GM21447 (cell line): ENCODE measurements around the gene GSG1L.

Source experiments
- ATAC-seq: cut with Tn5 transposase; IDR thresholded peaks from one replicate; pipeline ENCODE4 v1.9.1; 2021; ENCODE audit not compliant: unreplicated experiment

GSG1L gene

GRCh38 chr16:28092721-28093384 lies 29.3 kb upstream of the GSG1L start:
- no peak for ATAC-seq

DNA sequence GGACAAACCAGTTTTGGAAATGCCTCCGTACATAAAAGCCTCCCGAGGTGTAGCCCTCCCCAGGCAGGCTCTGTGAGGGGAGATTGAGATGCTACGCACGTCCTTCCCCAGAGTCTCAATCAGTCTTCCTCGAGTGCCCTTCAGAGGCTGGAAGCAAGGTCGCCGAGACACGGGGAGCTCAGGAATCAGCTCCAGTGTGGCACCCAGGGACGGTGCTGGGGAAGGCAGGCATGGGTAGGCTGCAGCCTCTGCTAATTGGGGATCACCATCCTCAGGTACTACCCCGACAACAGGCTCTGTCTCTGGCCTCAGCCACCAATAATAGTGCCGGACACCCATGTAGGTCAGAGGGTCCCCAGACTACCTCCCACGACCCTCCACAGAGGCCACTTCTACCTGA lies 28.1 kb upstream of the GSG1L start:
- ATAC-seq = no peak

DNA sequence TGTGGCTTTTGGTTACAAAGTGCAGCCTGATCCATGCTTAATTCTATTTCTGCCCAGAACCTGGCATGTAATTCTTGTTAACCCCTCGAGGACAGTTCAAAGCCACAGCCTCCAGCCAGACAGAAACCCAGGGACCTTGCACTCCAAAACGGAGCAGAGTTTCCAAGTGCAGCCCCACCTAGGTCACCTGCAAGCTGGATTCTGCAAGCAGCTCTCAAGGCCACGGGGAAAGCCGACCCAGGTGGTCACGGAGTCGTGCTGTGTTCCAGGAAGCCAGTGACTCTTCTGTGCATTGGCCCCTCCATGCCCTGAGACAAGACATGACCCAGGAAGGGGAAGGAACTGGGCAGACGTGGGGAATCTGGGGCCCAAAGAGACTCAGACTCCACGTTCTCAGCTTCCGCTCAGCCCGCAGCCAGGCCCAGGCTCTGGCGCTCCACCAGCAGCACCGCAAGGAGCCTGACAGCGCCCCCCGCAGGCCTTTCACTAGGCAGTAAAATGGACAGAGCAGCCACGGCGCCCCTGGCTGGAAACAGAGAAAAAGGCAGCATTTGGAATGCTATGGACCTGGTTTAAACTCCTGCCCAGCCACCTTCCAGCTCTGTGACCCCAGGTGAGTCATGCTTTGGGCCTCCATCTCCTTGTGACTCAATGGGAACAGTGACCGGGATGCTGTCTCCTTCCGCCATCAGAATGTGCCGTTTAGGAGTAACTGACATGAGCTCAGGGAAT lies 27.3 kb upstream of the GSG1L start:
- ATAC-seq = no peak

DNA sequence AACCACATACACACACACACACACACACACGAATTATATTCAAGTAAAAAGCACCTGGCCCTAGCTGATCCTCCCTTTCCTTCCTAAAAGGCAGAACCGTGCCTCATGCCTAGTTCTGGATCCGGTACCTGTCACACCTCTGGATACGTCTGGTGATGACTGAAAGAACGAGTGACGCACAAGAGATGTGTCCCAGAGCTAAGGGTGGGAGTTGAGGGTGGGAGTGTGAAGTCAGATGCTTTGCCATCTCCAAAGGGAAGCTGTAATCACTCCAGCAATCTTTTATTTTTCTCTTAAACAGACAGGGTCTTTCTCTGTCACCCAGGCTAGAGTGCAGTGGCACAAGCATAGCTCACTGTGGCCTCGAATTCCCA lies 26.5 kb upstream of the GSG1L start:
- no peak for ATAC-seq

- ATAC-seq = no peak
Measured at GRCh38 chr16:28089205-28089991, 25.9 kb upstream of the GSG1L start.

- no peak for ATAC-seq
Measured at GRCh38 chr16:28087675-28088300, 24.3 kb upstream of the GSG1L start.

DNA sequence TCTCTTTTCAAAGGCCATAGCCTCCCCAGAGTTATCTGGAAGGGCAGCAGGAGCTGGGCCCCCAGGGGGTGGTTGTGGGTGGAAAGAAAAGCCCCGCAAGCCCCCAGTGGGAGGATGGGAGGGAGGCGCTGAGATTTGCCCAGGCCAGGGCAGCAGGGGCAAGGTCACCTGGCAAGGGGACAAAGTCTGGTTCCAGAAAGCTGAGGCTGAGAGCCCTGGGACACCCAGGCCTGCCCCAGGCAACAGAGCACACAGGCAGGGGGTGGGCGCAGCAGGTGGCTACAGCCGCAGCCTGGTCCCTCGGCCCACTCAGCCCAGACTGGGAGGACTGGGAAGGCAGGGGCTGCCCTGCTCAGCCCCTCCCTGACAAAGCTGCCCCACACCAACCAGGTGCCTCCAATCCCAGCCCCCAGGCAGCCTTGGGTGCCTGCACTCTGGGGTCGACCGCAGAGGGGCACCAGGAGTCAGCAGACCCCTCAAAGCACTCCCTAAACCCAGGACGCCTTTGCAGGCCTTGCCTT lies 23.7 kb upstream of the GSG1L start:
- ATAC-seq = no peak

GRCh38 chr16:28086186-28087139 lies 22.9 kb upstream of the GSG1L start:
- no peak for ATAC-seq

DNA sequence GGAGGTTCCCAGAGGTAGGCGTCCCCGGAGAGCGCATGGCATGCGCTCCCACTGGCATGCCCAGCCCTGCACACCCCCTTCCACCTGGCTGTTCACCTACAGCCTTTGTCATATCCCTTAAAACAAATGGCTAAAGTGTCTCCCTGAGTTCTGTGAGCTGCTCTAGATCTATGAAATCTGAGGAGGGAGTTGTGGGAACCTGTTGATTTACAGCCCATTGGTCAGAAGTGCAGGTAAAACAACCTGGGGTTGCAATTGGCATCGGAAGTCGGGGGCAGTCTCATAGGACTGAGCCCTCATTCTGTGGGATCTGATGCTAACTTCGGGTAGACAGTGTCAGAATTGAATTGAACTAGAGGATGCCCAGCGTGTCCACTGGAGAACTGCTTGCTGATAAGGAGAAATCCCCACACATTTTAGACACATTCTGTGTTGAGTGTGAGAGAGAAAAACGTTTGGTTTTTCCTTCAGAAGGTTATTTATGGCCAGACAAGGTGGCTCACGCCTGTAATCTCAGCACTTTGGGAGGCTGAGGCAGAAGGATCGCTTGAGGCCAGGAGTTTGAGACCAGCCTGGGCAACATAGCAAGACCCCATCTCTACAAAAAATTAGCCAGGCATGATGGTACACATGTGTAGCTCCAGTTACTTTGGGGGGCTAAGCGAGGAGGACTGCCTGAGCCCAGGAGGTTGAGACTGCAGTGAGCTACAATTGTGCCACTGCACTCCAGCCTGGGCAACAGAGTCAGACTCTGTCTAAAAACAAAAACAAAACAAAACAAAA lies 22.1 kb upstream of the GSG1L start:
- no peak for ATAC-seq

DNA sequence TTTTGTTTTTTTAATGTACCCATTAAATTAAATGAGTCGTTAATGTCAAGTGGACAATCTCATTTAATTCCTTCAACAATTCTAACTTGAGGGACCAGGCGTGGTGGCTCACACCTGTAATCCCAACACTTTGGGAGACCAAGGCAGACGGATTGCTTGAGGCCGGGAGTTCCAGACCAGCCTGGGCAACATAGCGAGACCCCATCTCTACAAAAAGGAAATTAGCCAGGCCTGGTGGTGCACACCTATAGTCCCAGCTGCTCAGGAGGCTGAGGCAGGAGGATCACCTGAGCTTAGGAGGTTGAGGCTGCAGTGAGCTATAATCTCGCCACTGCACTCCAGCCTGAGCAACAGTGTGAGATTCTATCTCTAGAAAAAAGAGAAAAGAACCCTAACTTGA lies 20.7 kb upstream of the GSG1L start:
- ATAC-seq = no peak

- ATAC-seq = no peak
Measured at GRCh38 chr16:28082624-28083023, 19.1 kb upstream of the GSG1L start.

GRCh38 chr16:28081391-28081968 lies 18.0 kb upstream of the GSG1L start:
- no peak for ATAC-seq

GRCh38 chr16:28078261-28078660 lies 14.7 kb upstream of the GSG1L start:
- ATAC-seq = no peak

DNA sequence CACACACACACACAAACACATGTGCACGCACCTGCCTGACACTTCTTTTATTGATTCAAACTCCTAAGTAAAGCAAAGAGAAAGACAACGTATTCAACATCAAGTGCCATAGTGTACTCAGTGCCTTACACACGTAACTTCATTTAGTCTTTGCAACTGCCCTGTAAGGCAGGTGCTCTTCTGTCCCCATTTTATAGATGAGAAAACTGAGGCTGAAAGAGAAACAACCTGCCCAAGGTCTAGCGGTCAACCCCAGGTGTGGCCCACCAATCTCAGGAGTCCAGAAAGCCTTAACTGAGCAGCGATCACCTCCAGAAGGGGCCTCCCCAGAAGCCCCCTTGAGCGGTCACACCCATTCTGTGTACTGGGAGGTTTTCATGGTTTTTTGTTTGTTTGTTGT lies 10.3 kb upstream of the GSG1L start:
- no peak for ATAC-seq

GRCh38 chr16:28072087-28072486 lies 8.6 kb upstream of the GSG1L start:
- ATAC-seq = no peak

DNA sequence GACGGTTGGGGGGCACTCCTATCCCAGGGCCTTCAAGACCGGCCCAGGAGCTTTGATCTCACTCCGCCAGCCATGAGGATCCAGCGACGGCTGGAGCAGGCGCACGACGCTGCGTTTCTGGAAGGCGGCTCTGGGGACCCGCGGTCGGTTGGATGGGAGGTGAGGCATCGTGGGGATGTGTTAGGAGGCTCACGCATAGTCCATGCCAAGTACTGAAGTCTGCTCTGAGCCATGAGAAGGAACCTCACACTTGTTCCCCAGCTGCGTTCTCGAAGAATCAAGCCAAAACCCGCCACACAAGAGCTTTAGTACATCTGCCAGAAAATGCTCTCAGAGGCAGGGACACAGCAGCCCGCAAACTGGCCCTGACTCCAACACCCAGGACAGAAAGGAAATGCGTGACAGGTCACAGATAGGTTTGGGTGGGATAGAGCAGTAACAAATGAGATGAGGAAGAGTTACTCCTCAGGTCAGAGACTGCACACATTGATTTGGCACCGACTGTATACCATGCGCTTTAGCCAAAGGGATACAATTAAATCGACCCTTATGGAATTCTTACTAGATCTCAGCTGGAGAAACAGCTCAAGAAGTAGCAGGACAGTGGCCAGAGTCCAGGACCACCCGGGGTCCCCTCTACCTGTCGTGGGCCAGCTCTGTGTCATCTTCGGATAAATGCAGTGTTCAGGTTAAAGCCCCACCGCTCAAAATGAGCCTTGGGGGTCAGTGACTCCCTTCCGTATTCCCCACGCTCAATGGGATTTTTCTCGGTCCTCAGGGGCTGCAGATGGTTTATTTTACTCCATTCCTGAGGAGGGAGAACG lies 6.7 kb upstream of the GSG1L start:
- ATAC-seq = no peak

DNA sequence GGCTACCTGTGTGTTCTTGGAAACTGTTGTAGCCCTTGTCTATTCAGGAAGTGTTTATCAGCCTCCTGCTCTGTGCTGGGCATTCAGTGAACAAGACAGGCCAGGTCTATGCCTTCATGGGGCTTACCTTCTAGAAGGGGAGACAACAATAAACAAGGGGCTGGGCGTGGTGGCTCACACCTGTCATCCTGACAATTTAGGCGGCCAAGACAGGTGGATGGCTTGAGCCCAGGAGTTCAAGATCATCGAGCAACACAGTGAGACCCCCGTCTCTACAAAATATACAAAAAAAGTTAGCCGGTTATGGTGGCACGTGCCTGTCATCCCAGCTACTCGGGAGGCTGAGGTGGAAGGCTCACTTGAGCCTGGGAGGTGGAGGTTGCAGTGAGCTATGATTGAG lies 5.5 kb upstream of the GSG1L start:
- ATAC-seq = no peak
